Measurements from ENCODE around the gene CD69. TPM values are rescaled to one million over a fixed set of nuclear protein-coding genes. Genes with fewer than 3 reads are reported as not detected.

Gene CD69
- total and polyA plus RNA-seq, 4 donors, result 1.3 to 2.7 (median 1.7) TPM

- no peak overlapping the region for H3K27ac ChIP-seq (ENCODE audit: low read depth in 1 of 2, low read length in 2 of 2)
- no peak overlapping the region for H3K9ac ChIP-seq (ENCODE audit: low read depth in 1 of 2, low read length in 2 of 2)
- TF ChIP-seq CTCF (IDR thresholded peaks at IDR 0.05; ENCODE audit: low read depth, low read length, missing input control), result no peak
- TF ChIP-seq EGR1 (IDR thresholded peaks at IDR 0.05; ENCODE audit: low read depth in 2 of 2), result no peak
- TF ChIP-seq ATF3 (IDR thresholded peaks at IDR 0.05), result no peak
- no peak for TF ChIP-seq GABPA (IDR thresholded peaks at IDR 0.05 in 1 of 2, conservative IDR thresholded peaks at IDR 0.05 in 1 of 2)
- no peak for TF ChIP-seq FOXA1 (IDR thresholded peaks at IDR 0.05)
- no peak for TF ChIP-seq ZBTB33 (IDR thresholded peaks at IDR 0.05)
- TF ChIP-seq YY1 (IDR thresholded peaks at IDR 0.05), result no peak
- no peak for TF ChIP-seq RAD21 (IDR thresholded peaks at IDR 0.05)
- no peak for TF ChIP-seq RXRA (IDR thresholded peaks at IDR 0.05)
- no peak for TF ChIP-seq SP1 (IDR thresholded peaks at IDR 0.05)
- no peak for TF ChIP-seq HNF4G (IDR thresholded peaks at IDR 0.05)
- no peak for TF ChIP-seq JUND (IDR thresholded peaks at IDR 0.05)
- TF ChIP-seq MAX (IDR thresholded peaks at IDR 0.05), result no peak
- TF ChIP-seq NR2F2 (IDR thresholded peaks at IDR 0.05), result no peak
- no peak for TF ChIP-seq FOXA2 (IDR thresholded peaks at IDR 0.05)
- no peak for TF ChIP-seq HNF4A (conservative IDR thresholded peaks at IDR 0.05)
- TF ChIP-seq REST (IDR thresholded peaks at IDR 0.05), result no peak
- no peak for TF ChIP-seq TAF1 (conservative IDR thresholded peaks at IDR 0.05)
- H3K4me1 ChIP-seq (ENCODE audit: control insufficient read depth in 4 of 4, insufficient read depth in 4 of 4, low read length in 3 of 4), result peaks cover 0 to 1% (median 0%) of the 10 kb centered on the region in 4 donors
- no peaks in the 10 kb centered on the region for H3K9me3 ChIP-seq (ENCODE audit: control insufficient read depth in 4 of 4, low read length in 3 of 4)
- no peak for DNase-seq (ENCODE audit: low spot score)
- WGBS, result 70% methylated on average over 3 of the region's 3 CpGs
- H3K4me3 ChIP-seq (ENCODE audit: low read depth in 1 of 3, low read length in 3 of 3), result no peak overlapping the region
- no peaks in the 10 kb centered on the region for H3K36me3 ChIP-seq (ENCODE audit: control insufficient read depth in 4 of 4, insufficient read depth in 3 of 4, low read depth in 1 of 4, low read length in 3 of 4)
- no peaks in the 10 kb centered on the region for H3K27me3 ChIP-seq (ENCODE audit: control insufficient read depth in 4 of 4, insufficient read depth in 4 of 4, low read length in 3 of 4)
Observed at GRCh38 chr12:9736936-9737705, 23.6 kb downstream of the CD69 start.
